ENCODE measurements around the gene GATAD2B. TPM values are rescaled to one million over a fixed set of nuclear protein-coding genes. Genes with fewer than 3 reads are reported as not detected.
"Not testable (repeated sequence)": the region's sequence is repeated elsewhere in the genome, so short reads cannot be mapped to it uniquely, and the experiment has no call there.

GATAD2B gene
- polyA plus RNA-seq, 1 experiment = 4.8 TPM

GRCh38 chr1:153771261-153771660 is 151.5 kb downstream of the GATAD2B start:
- no peaks in the 10 kb centered on the region; the same call in 1 of the 2 replicates for H3K9me3 ChIP-seq (ENCODE audit: control insufficient read depth, insufficient read depth, low read length)
- ChIA-PET CTCF (interaction anchor here (0.7 to 0.9 kb wide), 3 partner anchors 205 to 224 kb away, joined by 3 to 8 read pairs (median 7); no protein-coding TSS in a partner anchor), POLR2A (no interaction called here)
- H3K27me3 ChIP-seq (ENCODE audit: control insufficient read depth, insufficient read depth, low read length) = no peaks in the 10 kb centered on the region
- no peak overlapping the region for H3K27ac ChIP-seq (ENCODE audit: low read depth, low read length)
- H3K4me3 ChIP-seq (ENCODE audit: low read depth, low read length) = no peak overlapping the region
- DNase-seq (ENCODE audit: low read depth, low spot score) = no peak
- no peak for TF ChIP-seq CTCF (IDR thresholded peaks at IDR 0.05; ENCODE audit: low read depth, low read length)

GRCh38 chr1:153770797-153771196 is 152.0 kb downstream of the GATAD2B start:
- DNase-seq (ENCODE audit: low read depth, low spot score) = no peak
- Histone ChIP-seq H3K27ac (ENCODE audit: low read depth, low read length) (no peak overlapping the region), H3K9me3 (ENCODE audit: control insufficient read depth, insufficient read depth, low read length) (no peaks in the 10 kb centered on the region; the same call in 1 of the 2 replicates), H3K4me3 (ENCODE audit: low read depth, low read length) (no peak overlapping the region), H3K27me3 (ENCODE audit: control insufficient read depth, insufficient read depth, low read length) (no peaks in the 10 kb centered on the region)
- ChIA-PET POLR2A (no interaction called here), CTCF (interaction anchor here (0.9 kb wide), 1 partner anchor 216 kb away, joined by 3 read pairs; no protein-coding TSS in a partner anchor)
- no peak for TF ChIP-seq CTCF (IDR thresholded peaks at IDR 0.05; ENCODE audit: low read depth, low read length)

GRCh38 chr1:153769221-153769620 is 153.6 kb downstream of the GATAD2B start:
- CTCF ChIA-PET = interaction anchor here (1.3 to 1.5 kb wide), 3 partner anchors 92 to 218 kb away, joined by 3 to 5 read pairs (median 4); no protein-coding TSS in a partner anchor
- no peak overlapping the region for H3K4me3 ChIP-seq (ENCODE audit: low read depth, low read length)
- POLR2A ChIA-PET = interaction anchor here (0.6 kb wide), 1 partner anchor 109 kb away, joined by 6 read pairs; no protein-coding TSS in a partner anchor
- no peak for DNase-seq (ENCODE audit: low read depth, low spot score)
- no peaks in the 10 kb centered on the region for H3K27me3 ChIP-seq (ENCODE audit: control insufficient read depth, insufficient read depth, low read length)
- TF ChIP-seq CTCF (IDR thresholded peaks at IDR 0.05; ENCODE audit: low read depth, low read length) = no peak
- H3K27ac ChIP-seq (ENCODE audit: low read depth, low read length) = no peak overlapping the region
- H3K9me3 ChIP-seq (ENCODE audit: control insufficient read depth, insufficient read depth, low read length) = no peaks in the 10 kb centered on the region

- no peak for TF ChIP-seq CTCF (IDR thresholded peaks at IDR 0.05; ENCODE audit: low read depth, low read length)
- ChIA-PET POLR2A (no interaction called here), CTCF (interaction anchor here (1.3 to 1.5 kb wide), 3 partner anchors 91 to 218 kb away, joined by 3 to 5 read pairs (median 4); no protein-coding TSS in a partner anchor)
- Histone ChIP-seq H3K27me3 (ENCODE audit: control insufficient read depth, insufficient read depth, low read length) (no peaks in the 10 kb centered on the region), H3K27ac (ENCODE audit: low read depth, low read length) (no peak overlapping the region), H3K9me3 (ENCODE audit: control insufficient read depth, insufficient read depth, low read length) (no peaks in the 10 kb centered on the region), H3K4me3 (ENCODE audit: low read depth, low read length) (no peak overlapping the region)
- DNase-seq (ENCODE audit: low read depth, low spot score) = no peak
Measured at GRCh38 chr1:153768316-153769181, 154.2 kb downstream of the GATAD2B start.

GRCh38 chr1:153767519-153767918 is 155.3 kb downstream of the GATAD2B start:
- Histone ChIP-seq H3K4me3 (ENCODE audit: low read depth, low read length) (no peak overlapping the region), H3K9me3 (ENCODE audit: control insufficient read depth, insufficient read depth, low read length) (no peaks in the 10 kb centered on the region), H3K27me3 (ENCODE audit: control insufficient read depth, insufficient read depth, low read length) (no peaks in the 10 kb centered on the region), H3K27ac (ENCODE audit: low read depth, low read length) (no peak overlapping the region)
- no peak for TF ChIP-seq CTCF (IDR thresholded peaks at IDR 0.05; ENCODE audit: low read depth, low read length)
- DNase-seq (ENCODE audit: low read depth, low spot score) = no peak
- POLR2A ChIA-PET = no interaction called here
- CTCF ChIA-PET = interaction anchor here (1.4 kb wide), 1 partner anchor 19 kb away, joined by 4 read pairs; no protein-coding TSS in a partner anchor

- CTCF ChIA-PET = interaction anchor here (1.4 kb wide), 1 partner anchor 18 kb away, joined by 4 read pairs; no protein-coding TSS in a partner anchor
- DNase-seq (ENCODE audit: low read depth, low spot score); H3K27me3 ChIP-seq (ENCODE audit: control insufficient read depth, insufficient read depth, low read length); H3K27ac ChIP-seq (ENCODE audit: low read depth, low read length); H3K4me3 ChIP-seq (ENCODE audit: low read depth, low read length); H3K9me3 ChIP-seq (ENCODE audit: control insufficient read depth, insufficient read depth, low read length): not testable (repeated sequence)
- POLR2A ChIA-PET = interaction anchor here (0.6 kb wide), 1 partner anchor 15 kb away, joined by 5 read pairs; no protein-coding TSS in a partner anchor
Measured at GRCh38 chr1:153766663-153767062, 156.1 kb downstream of the GATAD2B start.

All from AG04450 (cell line).